ENCODE results near the gene SLC25A17.

DNA sequence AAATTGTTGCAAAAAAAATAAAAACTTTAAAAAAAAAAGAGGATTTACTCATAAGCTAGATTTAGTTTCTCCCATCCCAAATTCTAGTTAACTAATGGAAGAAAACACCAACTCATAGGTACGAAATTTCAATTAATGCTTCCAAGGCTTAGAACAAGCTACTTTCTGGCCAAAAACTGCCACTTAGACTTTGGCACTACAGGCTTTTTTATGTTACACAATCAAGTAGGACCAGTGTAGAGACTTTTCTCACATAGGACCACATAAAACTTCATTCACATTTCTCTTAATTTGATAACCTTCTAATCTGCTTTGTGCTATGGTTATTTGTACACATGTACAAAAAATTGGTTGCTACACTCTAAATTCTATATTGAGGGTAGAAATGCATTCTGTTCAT lies 34.2 kb upstream of the SLC25A17 start:
- TF ChIP-seq, protein P1, sequence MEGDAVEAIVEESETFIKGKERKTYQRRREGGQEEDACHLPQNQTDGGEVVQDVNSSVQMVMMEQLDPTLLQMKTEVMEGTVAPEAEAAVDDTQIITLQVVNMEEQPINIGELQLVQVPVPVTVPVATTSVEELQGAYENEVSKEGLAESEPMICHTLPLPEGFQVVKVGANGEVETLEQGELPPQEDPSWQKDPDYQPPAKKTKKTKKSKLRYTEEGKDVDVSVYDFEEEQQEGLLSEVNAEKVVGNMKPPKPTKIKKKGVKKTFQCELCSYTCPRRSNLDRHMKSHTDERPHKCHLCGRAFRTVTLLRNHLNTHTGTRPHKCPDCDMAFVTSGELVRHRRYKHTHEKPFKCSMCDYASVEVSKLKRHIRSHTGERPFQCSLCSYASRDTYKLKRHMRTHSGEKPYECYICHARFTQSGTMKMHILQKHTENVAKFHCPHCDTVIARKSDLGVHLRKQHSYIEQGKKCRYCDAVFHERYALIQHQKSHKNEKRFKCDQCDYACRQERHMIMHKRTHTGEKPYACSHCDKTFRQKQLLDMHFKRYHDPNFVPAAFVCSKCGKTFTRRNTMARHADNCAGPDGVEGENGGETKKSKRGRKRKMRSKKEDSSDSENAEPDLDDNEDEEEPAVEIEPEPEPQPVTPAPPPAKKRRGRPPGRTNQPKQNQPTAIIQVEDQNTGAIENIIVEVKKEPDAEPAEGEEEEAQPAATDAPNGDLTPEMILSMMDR (IDR thresholded peaks at IDR 0.05), result no peak
- no peak for TF ChIP-seq POLR2A (IDR thresholded peaks at IDR 0.05)
